Gastroesophageal sphincter (tissue), 3 donors: ENCODE data around the gene ERH.

Experiments used
- CTCF ChIP-seq, 4 experiments: fragments of 200-600 bp in 2 of 4; fragments of 450-650 bp in 2 of 4; sonication (generic) in 1 of 4; IDR thresholded peaks; one replicate each; pipeline ENCODE4 v1.5.1; 2017 to 2019; ENCODE audit warnings: antibody characterized with exemption in 4 of 4, mild to moderate bottlenecking in 2 of 4, moderate library complexity in 2 of 4
- POLR2AphosphoS5 ChIP-seq: sonication (generic); formaldehyde crosslinking; IDR thresholded peaks from one replicate; pipeline ENCODE4 v1.6.1; 2017; ENCODE audit warnings: antibody characterized with exemption

- TF ChIP-seq CTCF (IDR thresholded peaks at IDR 0.05), result no peak
- TF ChIP-seq POLR2AphosphoS5, result no peak
Measured at GRCh38 chr14:69339426-69339825, 58.7 kb downstream of the ERH start.
